Measurements from ENCODE around the gene USP14.

The USP14 gene

DNA sequence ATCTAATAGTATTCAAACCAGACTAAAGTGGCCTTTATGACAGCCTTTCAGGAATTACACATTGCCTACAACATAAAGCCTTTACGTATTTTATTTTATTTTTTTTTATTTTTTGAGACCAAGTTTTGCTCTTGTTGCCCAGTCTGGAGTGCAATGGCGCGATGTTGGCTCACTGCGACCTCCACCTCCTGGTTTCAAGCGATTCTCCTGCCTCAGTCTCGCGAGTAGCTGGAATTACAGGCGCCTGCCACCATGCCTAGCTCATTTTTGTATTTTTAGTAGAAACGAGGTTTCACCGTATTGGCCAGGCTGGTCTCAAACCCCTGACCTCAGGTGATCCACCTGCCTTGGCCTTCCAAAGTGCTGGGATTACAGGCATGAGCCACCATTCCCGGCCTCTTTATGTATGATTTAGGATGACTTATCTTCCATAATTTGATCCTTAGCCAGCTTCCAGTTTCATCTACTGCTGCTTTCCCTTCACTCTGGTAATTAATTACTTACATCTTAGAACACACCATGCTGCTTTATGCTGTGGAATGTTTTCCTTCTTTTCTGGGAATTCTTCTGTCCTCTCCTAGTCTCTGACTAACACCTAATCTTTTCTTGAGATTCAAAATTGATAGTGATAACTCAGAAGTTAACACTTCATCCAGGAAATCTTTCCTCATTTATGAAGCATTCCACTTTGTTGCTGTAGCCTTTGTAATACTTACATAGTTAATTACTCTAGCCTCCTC, 2.6 kb downstream of the USP14 start:
- no peak for DNase-seq

DNA sequence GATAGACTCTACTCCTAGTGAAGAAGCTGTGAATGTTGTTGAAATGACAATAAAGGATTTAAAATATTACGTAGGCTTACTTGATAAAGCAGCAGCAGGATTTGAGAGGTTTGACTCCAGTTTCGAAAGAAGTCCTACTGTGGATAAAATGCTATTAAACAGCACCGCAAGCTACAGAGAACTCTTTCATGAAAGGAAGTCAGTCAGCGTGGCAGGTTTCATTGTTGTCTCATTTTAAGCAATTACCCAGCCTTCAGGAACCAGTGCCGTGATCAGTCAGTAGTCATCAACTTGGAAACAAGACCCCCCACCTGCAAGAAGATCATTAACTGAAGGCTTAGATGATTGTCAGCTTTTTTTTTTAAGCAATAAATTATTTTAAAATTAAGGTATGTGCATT, 14.0 kb downstream of the USP14 start:
- no peak for DNase-seq

DNA sequence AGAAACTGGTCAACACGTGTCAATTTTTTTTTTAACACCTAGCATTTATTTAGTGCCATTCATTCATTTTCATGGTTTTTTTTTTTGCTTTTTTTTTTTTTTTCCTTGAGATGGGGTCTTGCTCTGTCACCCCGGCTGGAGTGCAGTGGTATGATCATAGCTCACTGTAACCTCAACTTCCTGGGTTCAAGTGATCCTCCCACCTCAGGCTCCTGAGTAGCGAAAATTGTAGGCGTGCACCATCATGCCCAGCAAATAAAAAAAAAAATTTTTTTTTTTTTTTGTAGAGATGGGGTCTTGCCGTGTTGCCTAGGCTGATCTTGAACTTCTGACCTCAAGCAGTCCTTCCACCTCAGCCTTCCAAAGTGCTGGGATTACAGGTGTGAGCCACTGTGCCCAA, 21.1 kb downstream of the USP14 start:
- DNase-seq, result no peak

GRCh38 chr18:181711-182110, 23.4 kb downstream of the USP14 start:
- DNase-seq, result no peak

- DNase-seq, result no peak
Measured at GRCh38 chr18:183769-184168, 25.4 kb downstream of the USP14 start.

DNA sequence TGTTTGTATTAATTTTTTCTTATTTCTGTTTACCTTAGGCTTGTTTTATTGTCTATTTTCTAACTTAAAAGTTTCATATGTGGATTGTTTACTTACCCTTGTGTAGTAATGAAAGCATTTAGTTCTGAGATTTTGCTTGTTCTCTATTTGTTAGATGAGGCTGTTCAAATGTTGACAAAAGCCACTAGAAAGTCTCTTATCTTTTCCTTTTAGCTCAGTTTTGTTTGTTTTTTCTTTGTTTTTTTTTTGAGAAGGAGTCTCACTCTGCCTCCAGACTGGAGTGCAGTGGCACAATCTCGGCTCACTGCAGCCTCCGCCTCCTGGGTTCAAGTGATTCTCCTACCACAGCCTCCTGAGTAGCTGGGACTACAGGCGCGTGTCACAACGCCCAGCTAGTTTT, 30.9 kb downstream of the USP14 start:
- DNase-seq, result no peak

GRCh38 chr18:191725-192124, 33.4 kb downstream of the USP14 start:
- no peak for DNase-seq

- no peak for DNase-seq
Measured at GRCh38 chr18:192801-193200, 34.4 kb downstream of the USP14 start.

- no peak for DNase-seq
Measured at GRCh38 chr18:195651-196050, 37.3 kb downstream of the USP14 start.

DNA sequence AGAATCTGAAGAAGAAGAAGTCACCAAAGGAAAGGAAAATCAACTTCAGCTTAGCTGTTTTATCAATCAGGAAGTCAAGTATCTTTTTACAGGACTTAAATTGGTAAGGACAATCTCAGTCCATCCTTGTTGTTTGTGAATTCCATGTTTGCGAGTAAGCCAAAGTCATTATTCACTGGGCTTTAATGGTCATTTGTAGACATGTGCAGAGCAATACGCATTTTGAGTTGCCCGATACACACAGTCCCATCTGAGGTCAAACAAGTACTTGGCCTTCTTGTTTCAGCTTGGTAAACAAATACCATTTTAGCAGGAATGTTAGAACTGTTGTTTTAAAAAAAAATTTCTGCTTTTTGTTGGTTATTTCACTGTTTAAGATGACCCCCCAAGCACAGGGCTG, 40.9 kb downstream of the USP14 start:
- DNase-seq, result no peak

GRCh38 chr18:199768-200167, 41.4 kb downstream of the USP14 start:
- DNase-seq, result no peak

- DNase-seq, result no peak
Measured at GRCh38 chr18:210075-210474, 51.7 kb downstream of the USP14 start.

DNA sequence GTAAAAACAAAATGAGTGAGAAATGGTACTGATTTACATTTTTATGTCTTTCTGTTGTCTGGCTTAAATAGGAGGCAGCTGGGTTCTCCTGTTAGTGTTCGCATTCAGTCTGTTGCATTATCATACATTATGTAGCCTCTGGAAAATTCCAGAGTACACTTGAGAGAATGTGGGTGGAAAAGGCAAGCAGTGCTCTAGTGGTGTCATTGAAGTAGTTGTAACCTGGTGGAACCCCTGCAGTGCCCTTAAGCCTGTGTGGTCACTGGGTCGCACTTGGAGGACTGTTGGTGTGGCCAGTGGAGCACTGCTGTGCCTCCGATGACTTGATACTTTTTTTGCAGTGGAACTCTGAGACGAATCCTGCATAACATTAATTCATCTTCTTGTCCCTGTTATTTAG, 52.4 kb downstream of the USP14 start:
- DNase-seq, result no peak

DNA sequence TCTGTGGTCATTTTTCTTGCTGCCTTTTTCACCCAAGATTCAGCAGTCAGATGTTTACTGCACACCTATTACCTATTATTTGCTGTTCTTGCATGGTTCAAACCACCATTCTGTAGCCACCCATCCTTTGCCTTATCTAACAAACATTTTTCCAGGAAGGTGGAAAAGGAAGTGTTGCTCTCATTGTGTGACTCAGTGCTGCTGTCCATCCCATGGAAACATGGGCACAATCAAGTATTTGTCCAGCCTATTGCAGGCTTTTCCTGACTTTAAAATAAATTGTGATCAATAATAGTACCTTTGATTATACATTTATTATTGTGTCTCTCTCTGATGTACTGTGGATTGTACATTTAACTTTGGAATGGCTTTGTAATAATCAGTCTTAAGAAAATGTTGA, 53.2 kb downstream of the USP14 start:
- no peak for DNase-seq

- DNase-seq, result no peak
Measured at GRCh38 chr18:212780-213179, 54.4 kb downstream of the USP14 start.

GRCh38 chr18:213505-213904, 55.1 kb downstream of the USP14 start:
- DNase-seq, result no peak

GRCh38 chr18:213966-214365, 55.6 kb downstream of the USP14 start:
- no peak for DNase-seq

- DNase-seq, result no peak
Measured at GRCh38 chr18:215448-216010, 57.2 kb downstream of the USP14 start.

DNA sequence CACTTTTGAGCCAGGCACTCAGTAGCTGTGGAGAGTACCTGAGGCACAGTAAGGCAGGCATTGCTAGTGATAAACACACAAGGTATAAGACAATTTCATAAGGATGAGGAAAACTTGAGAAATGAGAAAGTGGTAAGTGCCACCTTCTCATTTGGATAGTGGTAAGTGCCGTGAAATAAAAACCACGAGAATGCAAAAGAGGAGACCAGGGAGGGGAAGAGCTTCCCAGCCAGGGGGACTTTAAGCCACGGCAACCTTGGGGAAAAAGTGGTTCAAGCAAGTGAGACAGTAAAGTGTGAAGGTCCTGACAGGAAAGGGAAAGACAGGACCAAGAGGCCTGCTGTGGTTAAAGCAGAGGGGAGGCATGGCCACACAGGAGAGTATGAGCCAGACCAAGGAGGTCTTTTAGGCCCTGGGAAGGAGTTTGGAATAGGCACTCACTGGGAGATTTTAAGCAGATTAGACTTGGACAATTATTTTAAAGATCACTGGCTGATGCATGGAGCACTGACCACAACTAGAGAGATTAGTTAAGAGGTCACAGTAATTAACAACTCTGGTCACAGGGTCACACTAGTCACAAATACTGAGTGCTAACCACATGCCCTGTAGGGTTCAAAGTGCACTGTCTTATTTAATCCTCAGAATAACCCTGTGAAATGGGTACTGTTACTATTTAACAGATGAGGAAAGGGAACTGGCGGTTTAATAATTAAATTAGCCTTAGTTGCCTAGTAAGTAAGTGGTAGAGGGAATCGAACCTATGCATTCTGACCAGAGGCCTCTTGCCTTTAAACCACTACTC, 59.4 kb downstream of the USP14 start:
- no peak for DNase-seq

GRCh38 chr18:220708-221107, 62.4 kb downstream of the USP14 start:
- DNase-seq, result no peak

GRCh38 chr18:225745-226144, 67.4 kb downstream of the USP14 start:
- no peak for DNase-seq

DNA sequence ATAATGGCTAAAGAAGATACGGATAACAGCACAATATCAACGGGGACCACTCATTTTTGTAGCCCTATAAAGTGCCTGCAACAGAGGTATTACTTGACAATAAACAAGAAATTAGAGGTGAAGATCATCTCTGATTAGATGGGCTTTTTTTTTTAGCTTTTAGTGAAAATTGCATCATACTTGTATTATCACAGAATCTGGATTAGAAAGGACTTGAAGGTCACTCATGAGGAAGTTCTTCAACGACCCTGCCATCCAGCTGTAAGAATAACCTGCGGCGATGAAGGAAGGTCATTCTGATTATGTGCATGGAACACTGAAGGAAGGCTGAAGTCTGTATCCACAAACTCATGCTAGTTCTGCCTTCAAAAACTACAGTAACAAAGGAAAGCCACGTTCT, 69.0 kb downstream of the USP14 start:
- DNase-seq, result no peak

DNA sequence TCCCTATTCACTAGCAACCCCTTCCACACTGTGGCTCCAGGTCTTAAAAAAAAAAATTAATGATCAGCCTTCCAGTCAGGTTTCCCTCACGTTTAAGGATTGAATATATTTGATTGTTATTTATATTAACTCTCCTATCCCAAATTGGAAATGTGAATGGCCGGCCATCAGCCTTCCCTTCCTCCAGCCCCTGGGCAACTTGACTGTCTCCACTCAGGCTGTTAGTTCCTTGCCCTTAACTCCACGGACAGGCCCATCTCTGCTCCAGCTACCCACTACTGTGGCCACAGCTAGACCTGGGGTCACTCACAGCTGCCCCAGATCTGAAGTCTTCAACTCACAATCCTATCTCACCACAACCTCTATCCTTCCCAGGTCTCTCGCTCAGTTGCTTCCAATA, 69.5 kb downstream of the USP14 start:
- no peak for DNase-seq

DNA sequence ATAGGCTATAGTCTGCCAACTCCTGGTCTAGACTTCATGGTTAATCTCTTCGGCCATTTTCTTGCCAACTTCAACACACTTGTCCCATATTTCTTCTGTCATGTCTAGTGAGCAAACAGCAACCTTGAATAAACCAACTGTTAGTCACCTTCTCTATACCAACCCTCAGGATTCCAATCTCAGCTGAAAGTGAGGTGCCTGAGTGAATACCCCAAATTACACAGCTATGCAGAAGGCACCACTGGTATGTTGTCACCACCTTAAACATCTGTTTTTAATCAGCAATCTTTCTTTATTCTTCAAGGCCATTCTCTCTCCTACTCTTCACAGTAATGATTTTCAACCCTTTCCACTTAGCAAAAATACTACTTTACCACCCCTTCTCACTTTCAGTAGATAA, 70.2 kb downstream of the USP14 start:
- DNase-seq, result no peak
